Left renal pelvis (tissue), 4 donors: Measurements from ENCODE around the gene ZNF548. TPM values are rescaled to one million over a fixed set of nuclear protein-coding genes. Genes with fewer than 3 reads are reported as not detected.
"Not testable (repeated sequence)": the region's sequence is repeated elsewhere in the genome, so short reads cannot be mapped to it uniquely, and the experiment has no call there.

Experiments used
- DNase-seq, 4 donors: peaks; one replicate each; pipeline ENCODE4 v3.0.0-alpha.2; 2013; ENCODE audit warnings: low read depth in 4 of 4, low spot score in 3 of 4
- polyA plus RNA-seq, 4 donors: library from polyadenylated mRNA; unstranded; fragments of 120-200 nt; gene quantifications; one replicate each; pipeline ENCODE4 v1.2.1, GENCODE V29; 2013; ENCODE audit not compliant: insufficient read length in 4 of 4

The ZNF548 gene
- polyA plus RNA-seq: 10 to 100 TPM; 21.8 to 27.6 (median 24.8) TPM

DNA sequence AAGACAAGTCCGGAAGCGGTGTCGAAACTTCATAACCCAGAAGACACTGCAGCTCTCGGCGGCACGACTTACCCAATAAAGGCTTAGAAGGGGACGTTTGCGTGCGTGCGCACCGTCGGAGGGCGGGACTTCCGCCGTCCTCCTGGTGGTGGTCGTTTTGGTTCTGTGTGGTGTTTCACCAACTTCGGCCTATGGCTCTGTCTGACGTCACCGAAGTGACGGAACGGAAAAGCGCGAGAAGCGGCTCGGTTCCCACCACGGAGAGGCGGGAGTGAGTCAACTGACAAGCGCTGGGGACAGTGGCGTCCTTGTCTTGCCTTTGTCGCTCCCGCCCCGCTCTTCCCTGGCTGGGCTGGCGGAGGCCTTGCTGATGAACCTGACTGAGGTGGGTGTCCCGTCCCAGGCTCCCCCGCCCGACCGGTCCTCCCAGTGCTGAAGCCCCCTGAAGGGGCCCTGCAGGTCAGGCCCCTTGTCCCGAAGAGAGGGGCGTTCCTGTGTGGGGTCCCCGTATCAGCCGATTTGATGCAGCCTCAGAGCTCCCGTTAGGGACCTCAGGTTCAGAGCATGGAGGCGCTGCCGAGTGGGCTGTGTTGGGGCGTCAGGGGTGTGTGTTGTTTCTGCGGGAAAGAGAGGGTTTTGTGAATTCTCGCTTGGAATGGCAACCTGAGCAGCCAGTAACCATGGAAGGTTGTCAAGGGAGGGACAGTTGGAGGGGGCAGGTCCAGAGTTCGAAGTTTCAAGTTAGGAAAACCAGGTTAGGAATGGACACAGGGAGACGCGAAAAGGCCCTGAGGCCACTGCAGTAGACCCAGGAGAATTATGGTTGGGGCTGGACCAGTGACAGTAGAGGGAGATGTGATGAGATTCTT is at the start of gene ZNF548:
ZNF548 (plus strand) TSS at position 125 of the 869 bp plus-strand sequence; CDS start at position 371, 246 bp downstream.
- DNase-seq: peak; percentile 95 to 98 (median 96)

DNA sequence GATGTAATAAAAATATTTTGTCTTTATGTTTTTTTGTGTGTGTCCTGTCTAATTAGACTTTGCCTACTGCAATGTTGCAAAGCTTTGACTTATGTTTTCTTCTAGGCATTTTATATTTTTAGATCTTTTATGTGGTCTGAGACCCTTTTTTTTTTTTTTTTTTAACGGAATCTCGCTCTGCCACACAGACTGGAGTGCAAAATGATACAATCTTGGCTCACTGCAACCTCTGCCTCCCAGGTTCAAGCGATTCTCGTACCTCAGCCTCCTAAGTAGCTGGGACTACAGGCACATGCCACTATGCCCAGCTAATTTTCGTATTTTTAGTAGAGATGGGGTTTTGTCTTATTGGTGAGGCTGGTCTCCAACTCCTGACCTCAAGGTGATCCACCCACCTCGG is 47.1 kb upstream of the ZNF548 start:
- no peak for DNase-seq

DNA sequence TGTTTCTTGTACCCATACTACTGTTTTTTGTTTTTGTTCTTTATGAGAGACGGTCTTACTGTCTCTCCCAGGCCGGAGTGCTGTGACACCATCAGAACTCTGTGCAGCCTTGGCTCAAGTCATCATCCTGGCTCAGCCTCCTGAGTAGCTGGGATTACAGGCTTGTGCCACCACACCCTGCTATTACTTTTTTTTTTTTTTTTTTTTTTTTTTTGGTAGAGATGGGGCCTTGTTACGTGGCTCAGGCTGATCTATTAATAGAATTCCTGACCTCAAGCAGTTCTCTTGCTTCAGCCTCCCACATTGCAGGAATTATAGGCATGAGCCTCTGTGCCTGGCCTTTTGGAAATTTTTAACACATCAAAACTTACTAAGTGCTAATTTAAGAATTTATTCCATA is 41.5 kb upstream of the ZNF548 start:
- no peak for DNase-seq

DNA sequence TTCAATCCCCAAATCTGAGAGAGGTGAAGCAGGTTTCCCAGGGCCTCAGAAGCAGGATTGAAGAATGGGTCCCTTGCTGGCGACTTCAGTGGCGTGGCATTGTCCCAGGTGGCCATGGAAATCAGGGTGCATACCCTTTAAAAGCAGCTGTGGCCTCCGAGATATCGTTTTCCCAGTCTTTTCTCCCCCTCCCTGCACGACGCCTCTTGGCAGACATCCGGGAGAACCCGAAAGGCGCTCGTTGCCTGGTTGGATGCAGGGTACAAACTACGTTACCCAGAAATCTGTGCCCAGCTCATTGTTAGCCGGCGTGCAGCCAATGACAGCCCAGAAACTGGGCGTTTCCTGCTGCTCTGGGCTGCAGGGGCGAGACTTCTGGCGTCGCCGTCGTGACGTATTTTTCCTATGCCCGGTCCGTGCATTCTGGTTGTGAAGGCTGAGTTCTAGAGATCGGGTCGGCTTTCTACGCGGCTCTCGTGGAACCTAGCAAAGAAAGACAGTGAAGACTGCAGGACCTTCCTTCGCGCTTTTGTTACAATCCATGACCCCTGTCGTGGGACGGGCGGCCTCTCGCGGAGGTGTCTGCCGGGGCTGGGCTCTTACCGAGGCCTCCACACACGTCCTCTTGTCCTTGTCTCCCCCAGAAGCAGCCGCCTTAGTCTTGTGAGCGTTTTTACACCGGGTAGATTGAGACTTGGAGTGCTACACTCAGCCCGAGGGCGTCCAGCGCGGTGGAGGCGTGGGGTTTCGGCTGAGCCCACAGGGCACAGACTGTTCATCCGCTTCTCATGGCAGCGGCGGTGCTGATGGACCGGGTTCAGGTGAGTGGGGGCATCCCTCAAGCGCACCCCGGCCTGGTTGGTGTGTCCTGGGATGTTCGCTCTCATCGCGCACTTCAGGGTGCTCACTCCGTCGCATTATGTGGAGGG is 38.5 kb upstream of the ZNF548 start, which contains the start of gene ZNF304:
ZNF304 (plus strand) TSS at position 395 of the 929 bp plus-strand sequence; CDS start at position 789, 394 bp downstream.
- DNase-seq: peak; percentile 85 to 91 (median 86)

DNA sequence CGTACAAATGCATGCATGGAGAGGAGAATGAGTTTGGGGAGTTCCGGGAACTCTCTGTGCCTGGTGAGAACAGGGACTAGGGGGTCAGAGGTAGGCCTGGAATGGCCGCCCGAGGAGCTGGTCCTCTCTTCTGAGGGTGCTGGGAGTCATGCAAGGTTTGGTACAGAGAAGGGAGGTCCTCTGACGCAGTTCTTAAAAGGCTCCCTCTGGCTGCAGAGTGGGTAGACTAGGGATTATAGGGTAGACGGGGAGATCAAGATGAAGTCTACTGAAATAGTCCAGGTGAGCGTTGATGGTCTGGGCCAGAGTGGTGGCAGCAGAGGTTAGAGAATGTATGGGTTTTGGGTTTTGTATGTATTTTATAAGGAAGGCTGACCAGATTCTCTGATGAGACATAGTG is 37.8 kb upstream of the ZNF548 start:
- no peak for DNase-seq

DNA sequence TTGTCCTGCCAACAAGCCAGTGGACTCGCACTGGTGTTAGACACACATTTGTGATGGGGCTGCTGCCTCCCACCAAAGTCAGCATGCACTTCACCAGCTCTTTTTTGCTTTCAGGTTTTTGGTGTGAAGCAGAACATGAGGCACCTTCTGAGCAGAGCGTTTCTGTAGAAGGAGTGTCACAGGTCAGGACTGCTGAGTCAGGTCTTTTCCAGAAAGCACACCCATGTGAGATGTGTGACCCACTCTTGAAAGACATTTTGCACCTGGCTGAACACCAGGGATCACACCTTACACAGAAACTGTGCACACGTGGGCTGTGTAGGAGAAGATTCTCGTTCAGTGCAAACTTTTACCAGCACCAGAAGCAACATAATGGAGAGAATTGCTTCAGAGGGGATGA is 33.7 kb upstream of the ZNF548 start:
- DNase-seq: no peak

GRCh38 chr19:57357406-57357805 is 32.2 kb upstream of the ZNF548 start:
- no peak for DNase-seq

- DNase-seq: no peak
Measured at GRCh38 chr19:57359300-57359699, 30.4 kb upstream of the ZNF548 start.

DNA sequence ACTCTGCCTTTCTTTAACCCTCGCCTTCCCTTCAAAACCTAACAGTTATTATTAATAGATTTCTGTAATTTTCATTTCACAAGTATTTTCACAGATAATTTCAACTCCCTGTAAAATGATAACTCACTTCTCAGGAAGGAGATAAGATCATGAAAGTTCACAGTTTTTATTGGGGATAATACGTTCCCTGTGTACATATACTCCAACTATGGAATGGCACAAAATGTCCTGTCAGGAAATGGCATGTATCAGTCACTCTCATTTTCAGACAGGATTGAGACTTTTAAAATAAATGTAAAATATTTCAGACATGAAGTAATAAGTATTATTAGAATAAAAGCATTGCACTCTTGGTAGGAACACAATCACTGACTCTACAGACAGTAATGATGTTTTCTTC is 27.2 kb upstream of the ZNF548 start:
- DNase-seq: no peak

GRCh38 chr19:57362997-57363687 is 26.5 kb upstream of the ZNF548 start, which contains the start of the genes TRAPPC2B and ZNF547:
Gene TRAPPC2B, plus strand, starts transcription at chr19:57363551. Its CDS starts 1,283 bp downstream, at chr19:57364834.
Gene ZNF547, plus strand, starts transcription at chr19:57363551. Its CDS starts 5,005 bp downstream, at chr19:57368556.
- peak; percentile 98 to 99 (median 99) for DNase-seq

DNA sequence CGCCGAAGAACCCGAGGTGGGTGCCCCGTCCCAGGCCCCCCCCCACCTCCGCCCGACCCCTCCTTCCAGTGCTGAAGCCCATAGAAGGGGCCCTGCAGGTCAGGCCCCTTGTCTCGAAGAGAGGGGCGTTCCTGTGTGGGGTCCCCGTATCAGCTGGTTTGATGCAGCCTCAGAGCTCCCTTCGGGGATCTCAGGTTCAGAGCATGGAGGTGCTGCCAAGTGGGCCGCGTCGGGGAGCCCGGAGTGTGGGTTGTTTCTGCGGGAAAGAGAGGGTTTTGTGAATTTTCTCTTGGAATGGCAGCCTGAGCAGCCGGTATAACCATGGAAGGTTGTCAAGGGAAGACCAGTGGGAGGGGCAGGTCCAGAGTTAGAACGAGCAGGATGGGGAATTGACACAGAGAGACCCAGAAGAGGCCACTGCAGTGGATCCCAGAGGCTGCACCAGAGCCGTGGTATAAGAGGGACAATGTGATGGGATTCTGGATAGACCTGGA is 25.9 kb upstream of the ZNF548 start:
- DNase-seq: no peak

DNA sequence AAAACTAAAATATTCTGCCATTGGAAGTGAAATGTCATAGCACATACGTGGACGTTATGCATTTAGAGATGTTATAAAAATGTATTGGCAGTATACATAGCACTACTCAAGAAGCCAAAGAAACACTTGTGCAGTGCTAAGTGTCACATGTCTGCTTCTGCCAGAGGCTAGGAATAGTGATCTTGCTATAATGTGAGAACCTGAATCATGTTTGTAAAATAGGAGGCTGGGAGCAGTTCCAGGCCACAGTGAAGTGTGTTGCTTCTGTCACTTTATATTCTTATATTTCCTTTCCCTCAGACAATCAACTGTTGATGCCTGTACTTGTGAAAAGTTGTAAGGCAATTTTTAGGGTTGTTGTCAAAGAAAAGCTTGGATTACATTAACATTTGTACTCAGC is 22.9 kb upstream of the ZNF548 start:
- no peak for DNase-seq

GRCh38 chr19:57374179-57374578 is 15.5 kb upstream of the ZNF548 start:
- no peak for DNase-seq

DNA sequence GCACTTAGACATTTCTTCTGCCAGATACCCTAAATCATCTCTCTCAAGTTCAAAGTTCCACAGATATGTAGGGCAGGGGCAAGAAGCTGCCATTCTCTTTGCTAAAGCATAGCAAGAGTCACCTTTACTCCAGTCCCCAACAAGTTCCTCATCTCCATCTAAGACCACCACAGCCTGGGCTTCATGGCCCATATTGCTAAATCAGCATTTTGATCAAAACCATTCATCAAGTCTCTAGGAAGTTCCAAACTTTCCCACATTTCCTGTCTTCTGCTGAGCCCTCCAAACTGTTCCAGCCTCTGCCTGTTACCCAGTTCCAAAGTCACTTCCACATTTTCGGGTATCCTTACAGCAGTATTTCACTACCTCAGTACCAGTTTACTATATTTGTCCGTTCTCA is 15.0 kb upstream of the ZNF548 start:
- not testable (repeated sequence) for DNase-seq

DNA sequence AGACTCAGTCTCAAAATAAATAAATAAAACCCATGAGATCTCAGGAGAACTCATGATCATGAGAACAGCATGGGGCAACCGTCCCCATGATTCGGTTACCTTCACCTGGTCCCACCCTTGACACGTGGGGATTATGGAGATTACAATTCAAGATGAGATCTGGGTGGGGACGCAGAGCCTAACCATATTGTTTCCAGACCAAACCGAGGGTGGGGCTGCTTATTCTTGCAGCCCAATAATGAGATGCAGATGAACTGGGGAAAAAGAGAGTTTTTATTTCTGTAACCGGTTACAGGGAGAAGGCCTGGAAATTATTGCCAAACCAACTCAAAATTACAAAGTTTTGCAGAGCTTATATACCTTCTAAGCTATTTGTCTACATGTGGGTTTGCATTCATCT is 13.5 kb upstream of the ZNF548 start:
- DNase-seq: no peak

DNA sequence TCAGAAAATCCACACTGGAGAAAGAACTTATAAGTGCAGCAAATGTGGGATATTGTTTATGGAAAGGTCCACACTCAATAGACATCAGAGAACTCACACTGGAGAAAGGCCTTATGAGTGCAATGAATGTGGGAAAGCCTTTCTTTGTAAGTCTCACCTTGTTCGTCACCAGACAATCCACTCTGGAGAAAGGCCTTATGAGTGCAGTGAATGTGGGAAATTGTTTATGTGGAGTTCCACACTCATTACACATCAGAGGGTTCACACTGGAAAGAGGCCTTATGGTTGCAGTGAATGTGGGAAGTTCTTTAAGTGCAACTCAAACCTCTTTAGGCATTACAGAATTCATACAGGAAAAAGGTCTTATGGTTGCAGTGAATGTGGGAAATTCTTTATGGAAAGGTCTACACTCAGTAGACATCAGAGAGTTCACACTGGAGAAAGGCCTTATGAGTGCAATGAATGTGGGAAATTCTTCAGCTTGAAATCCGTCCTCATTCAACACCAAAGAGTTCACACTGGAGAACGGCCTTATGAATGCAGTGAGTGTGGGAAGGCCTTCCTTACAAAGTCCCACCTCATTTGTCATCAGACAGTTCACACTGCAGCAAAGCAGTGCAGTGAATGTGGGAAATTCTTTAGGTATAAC is 12.0 kb upstream of the ZNF548 start:
- DNase-seq: no peak

DNA sequence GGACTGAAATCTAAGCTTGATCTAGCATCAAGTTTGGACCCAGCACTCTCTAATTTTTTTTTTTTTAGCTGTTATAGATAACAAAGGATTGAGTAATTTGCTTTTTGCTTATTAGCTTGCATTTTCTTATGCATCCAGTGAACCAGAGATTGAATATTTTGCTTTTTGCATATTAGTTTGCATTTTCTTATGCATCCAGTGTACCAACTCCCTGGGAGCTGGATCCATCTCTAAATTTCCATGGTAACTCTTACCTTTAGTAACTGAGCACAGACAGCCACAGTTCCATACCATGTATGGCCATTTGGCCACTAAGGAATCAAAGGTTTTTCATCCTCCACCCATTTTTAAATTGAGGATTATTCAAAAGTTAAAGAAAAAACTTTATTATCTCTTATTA is 8.7 kb upstream of the ZNF548 start:
- DNase-seq: no peak

GRCh38 chr19:57382806-57383488 is 6.7 kb upstream of the ZNF548 start:
- no peak for DNase-seq

DNA sequence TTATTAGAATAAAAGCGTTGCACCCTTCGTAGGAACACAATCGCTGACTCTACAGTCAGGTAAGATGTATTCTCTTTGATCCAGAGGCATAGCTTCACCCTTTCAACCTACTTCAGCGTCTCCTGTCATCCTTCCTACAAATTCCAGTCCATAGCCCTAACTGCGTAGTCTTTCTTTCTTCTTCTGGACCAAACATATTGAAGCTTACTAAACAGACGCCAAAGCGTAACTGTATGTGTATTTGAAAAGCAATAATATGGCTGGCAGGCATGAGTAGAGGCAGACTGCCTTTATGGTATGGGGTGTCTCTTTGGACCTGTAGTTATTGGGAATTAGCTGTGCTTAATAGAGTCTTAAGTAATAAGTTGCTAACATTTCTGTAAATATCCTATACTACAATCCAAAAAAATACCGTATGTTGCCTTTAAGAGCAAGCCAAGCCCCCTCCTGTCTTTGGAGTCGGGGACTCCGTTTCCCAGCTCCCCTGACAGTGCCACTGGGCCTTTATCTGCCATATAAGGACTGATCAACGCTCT is 392 bp upstream of the ZNF548 start:
- DNase-seq: no peak
